Calu3 (cell line): ENCODE measurements around the gene SLC26A9. TPM values are rescaled to one million over a fixed set of nuclear protein-coding genes. Genes with fewer than 3 reads are reported as not detected.

Experiments
- BruUV-seq: library from RNA; stranded (reverse); fragments of 400-500 nt; replicated peaks from 2 replicates; lab custom pipeline; 2021; lab: Mats Ljungman, UMichigan
- CTCF ChIA-PET: fragments of 300-600 bp; sonication (Branson Sonifier 250); formaldehyde crosslinking; loops from one replicate; lab custom pipeline; 2022; ENCODE audit warnings: antibody characterized with exemption; lab: Charles Lee
- DNase-seq: peaks from one replicate; pipeline ENCODE4 v3.0.0; 2022
- H3K27ac Mint-ChIP-seq: one replicate; pipeline ENCODE4 v1.8.0; 2022; ENCODE audit warnings: mixed read lengths; ENCODE audit not compliant: unreplicated experiment
- H3K27me3 Mint-ChIP-seq: one replicate; pipeline ENCODE4 v1.8.0; 2022; ENCODE audit warnings: mixed read lengths; ENCODE audit not compliant: unreplicated experiment
- H3K36me3 Mint-ChIP-seq: one replicate; pipeline ENCODE4 v1.8.0; 2022; ENCODE audit warnings: mild to moderate bottlenecking, moderate library complexity, mixed read lengths; ENCODE audit not compliant: insufficient read depth, unreplicated experiment
- H3K4me1 Mint-ChIP-seq: one replicate; pipeline ENCODE4 v1.8.0; 2022; ENCODE audit warnings: mild to moderate bottlenecking, low read depth, mixed read lengths; ENCODE audit not compliant: unreplicated experiment
- H3K4me3 Mint-ChIP-seq: one replicate; pipeline ENCODE4 v1.8.0; 2022; ENCODE audit warnings: mild to moderate bottlenecking, low read depth, moderate library complexity, mixed read lengths; ENCODE audit not compliant: unreplicated experiment
- H3K9me3 Mint-ChIP-seq: one replicate; pipeline ENCODE4 v1.8.0; 2022; ENCODE audit warnings: low read depth, mixed read lengths; ENCODE audit not compliant: unreplicated experiment
- intact Hi-C: fragments of 100-400 bp; cut with micrococcal nuclease; formaldehyde crosslinking; loops from one replicate; pipeline ENCODE4 v1.10.0; 2022; ENCODE audit not compliant: unreplicated experiment
- total RNA-seq: library from RNA; stranded (reverse); gene quantifications from 2 replicates; pipeline ENCODE4 v1.2.3, GENCODE V29; 2022
- TF ChIP-seq, protein P1 (sequence below): fragments of 200-600 bp; IDR thresholded peaks from one replicate; pipeline ENCODE4 v1.8.0; 2022; ENCODE audit warnings: antibody characterized with exemption; ENCODE audit not compliant: unreplicated experiment

Gene SLC26A9
- total RNA-seq, 1 experiment from 2014 or later, result 7.6 TPM

DNA sequence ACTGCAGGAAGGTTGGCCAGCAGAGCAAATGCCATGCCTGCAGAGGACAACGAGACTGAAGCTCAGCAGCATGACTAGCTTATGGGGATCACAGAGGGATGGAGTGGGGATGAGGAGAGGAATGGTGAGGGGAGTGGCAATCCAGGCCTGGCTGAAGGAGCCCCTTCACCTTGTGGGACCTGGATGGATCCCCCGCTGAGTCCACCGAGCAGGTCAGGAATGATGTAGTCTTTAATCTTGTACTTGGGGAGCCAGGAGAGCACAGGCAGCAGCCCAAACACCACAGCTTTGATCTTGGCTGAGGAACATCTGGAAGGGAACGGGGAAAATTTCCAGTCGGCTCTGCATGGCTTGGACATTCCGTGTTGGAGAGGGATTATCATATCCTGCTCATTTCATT lies 10.5 kb downstream of the SLC26A9 start:
- BruUV-seq, result no TSS peak
- Mint-ChIP-seq H3K27ac (peak overlapping the region; percentile 24), H3K4me1 (peaks cover 47% of the 10 kb centered on the region), H3K9me3 (no peaks in the 10 kb centered on the region), H3K36me3 (peaks cover 7% of the 10 kb centered on the region), H3K27me3 (no peaks in the 10 kb centered on the region), H3K4me3 (no peak overlapping the region)
- intact Hi-C loops, result no loop called here
- TF ChIP-seq, protein P1, sequence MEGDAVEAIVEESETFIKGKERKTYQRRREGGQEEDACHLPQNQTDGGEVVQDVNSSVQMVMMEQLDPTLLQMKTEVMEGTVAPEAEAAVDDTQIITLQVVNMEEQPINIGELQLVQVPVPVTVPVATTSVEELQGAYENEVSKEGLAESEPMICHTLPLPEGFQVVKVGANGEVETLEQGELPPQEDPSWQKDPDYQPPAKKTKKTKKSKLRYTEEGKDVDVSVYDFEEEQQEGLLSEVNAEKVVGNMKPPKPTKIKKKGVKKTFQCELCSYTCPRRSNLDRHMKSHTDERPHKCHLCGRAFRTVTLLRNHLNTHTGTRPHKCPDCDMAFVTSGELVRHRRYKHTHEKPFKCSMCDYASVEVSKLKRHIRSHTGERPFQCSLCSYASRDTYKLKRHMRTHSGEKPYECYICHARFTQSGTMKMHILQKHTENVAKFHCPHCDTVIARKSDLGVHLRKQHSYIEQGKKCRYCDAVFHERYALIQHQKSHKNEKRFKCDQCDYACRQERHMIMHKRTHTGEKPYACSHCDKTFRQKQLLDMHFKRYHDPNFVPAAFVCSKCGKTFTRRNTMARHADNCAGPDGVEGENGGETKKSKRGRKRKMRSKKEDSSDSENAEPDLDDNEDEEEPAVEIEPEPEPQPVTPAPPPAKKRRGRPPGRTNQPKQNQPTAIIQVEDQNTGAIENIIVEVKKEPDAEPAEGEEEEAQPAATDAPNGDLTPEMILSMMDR, result no peak
- no peak for DNase-seq
- CTCF ChIA-PET, result interaction anchor here (0.6 to 2.0 kb wide), 3 partner anchors 9 to 45 kb away, joined by 3 to 5 read pairs (median 5); no protein-coding TSS in a partner anchor

DNA sequence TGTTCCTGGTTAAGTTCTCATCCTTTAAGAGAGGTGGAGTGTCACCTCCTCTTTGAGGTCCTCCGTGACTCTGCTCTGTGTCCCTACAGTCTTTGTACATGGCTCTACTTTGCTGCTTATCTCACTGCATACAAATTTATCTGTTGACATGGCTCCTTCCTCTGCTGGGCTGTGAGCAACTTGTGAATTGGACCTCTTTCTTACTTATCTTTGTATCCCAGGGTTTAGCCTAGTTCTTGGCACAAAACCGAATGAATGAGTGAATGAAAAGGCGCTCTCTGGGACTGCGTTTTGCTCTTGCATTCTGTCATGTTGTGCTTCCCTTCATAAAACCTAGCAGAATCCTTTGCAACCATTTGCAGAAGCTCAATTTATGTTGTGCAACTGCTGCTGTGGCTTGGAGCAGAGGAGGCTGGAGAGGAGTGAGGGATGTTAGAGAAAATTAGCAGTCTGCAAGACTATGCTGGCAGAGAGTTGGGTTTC lies 12.4 kb downstream of the SLC26A9 start:
- Mint-ChIP-seq H3K4me3 (no peak overlapping the region), H3K4me1 (peaks cover 27% of the 10 kb centered on the region), H3K36me3 (peaks cover 7% of the 10 kb centered on the region), H3K9me3 (no peaks in the 10 kb centered on the region), H3K27me3 (no peaks in the 10 kb centered on the region), H3K27ac (no peak overlapping the region)
- TF ChIP-seq, protein P1, result no peak
- DNase-seq, result no peak
- BruUV-seq, result no TSS peak
- CTCF ChIA-PET, result interaction anchor here (2.9 kb wide), 1 partner anchor 46 kb away, joined by 12 read pairs; no protein-coding TSS in a partner anchor
- intact Hi-C loops, result no loop called here

DNA sequence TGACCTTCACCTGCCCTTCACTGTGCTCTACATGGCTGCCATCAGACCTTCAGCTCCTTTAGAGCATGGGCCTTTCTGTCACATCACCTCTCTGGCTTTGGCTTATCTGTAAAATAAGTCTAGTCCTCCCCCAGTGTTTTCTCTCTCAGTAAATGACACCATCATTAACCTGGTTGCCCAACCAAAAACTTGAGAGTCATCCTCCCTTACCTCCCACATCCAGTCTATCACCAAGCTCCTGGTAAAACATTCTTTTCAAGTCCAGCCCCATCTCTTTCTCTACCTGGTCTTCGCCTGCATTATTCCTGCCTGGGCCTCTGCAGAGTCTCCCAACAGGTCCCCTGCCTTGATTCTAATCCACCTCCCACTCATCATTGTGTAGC lies 13.1 kb downstream of the SLC26A9 start:
- TF ChIP-seq, protein P1, result no peak
- H3K27ac Mint-ChIP-seq, result no peak overlapping the region
- intact Hi-C loops, result no loop called here
- DNase-seq, result no peak
- no peaks in the 10 kb centered on the region for H3K27me3 Mint-ChIP-seq
- peaks cover 7% of the 10 kb centered on the region for H3K36me3 Mint-ChIP-seq
- CTCF ChIA-PET, result interaction anchor here (0.7 to 2.9 kb wide), 2 partner anchors 11 to 47 kb away, joined by 3 to 12 read pairs; no protein-coding TSS in a partner anchor
- no peaks in the 10 kb centered on the region for H3K9me3 Mint-ChIP-seq
- BruUV-seq, result no TSS peak
- H3K4me3 Mint-ChIP-seq, result no peak overlapping the region
- peaks cover 26% of the 10 kb centered on the region for H3K4me1 Mint-ChIP-seq

DNA sequence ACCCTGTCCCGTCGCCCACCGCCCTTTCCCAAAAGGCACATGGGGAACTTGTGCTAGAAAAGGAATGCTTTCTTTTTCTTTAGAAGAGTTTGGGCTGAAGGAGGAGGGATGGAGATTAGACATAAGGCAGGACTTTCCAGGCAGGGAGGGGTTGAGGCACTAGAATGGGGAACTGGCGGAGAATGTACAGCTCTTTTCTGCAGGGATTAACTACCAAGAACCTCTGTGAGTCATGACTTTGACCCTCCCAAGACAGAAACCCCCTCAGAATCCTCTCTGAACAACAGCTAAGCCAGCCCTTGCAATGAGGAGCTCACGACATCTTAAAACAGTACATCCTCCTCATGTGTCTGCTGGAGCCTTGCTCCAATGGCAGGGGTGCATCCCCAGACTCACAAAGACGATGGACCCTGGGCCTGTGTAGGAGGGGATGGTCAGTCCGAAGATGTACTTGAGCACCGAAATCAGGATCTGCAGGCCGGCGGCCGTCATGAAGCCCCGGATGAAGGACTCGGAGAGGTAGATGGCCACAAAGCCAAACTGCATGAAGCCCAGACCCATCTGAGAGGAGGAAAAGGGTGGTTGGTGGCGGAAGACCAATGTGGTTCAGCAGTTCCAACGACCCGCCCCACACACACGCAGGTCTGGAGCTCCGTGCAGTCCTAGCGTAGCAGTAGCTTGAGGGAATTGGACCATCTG lies 13.6 kb downstream of the SLC26A9 start:
- H3K9me3 Mint-ChIP-seq, result no peaks in the 10 kb centered on the region
- peaks cover 7% of the 10 kb centered on the region for H3K36me3 Mint-ChIP-seq
- H3K4me1 Mint-ChIP-seq, result peaks cover 23% of the 10 kb centered on the region
- H3K4me3 Mint-ChIP-seq, result no peak overlapping the region
- CTCF ChIA-PET, result interaction anchor here (0.7 to 2.9 kb wide), 2 partner anchors 11 to 47 kb away, joined by 3 to 12 read pairs; no protein-coding TSS in a partner anchor
- no peak overlapping the region for H3K27ac Mint-ChIP-seq
- no peaks in the 10 kb centered on the region for H3K27me3 Mint-ChIP-seq
- intact Hi-C loops, result no loop called here
- TF ChIP-seq, protein P1, result no peak
- BruUV-seq, result no TSS peak
- no peak for DNase-seq
